Trophoblast cell (in vitro differentiated cells and primary cell): ENCODE data around the gene MYB.

Experiments used
- DNase-seq, 2 donors: peaks; one replicate each; pipeline ENCODE4 v3.0.0-alpha.2; 2016
- H2AFZ ChIP-seq: 2 replicates; pipeline ENCODE4 v1.6.1; 2013; ENCODE audit warnings: low read length, moderate library complexity, mild to moderate bottlenecking; ENCODE audit not compliant: insufficient read depth, poor library complexity
- H2AK5ac ChIP-seq: 2 replicates; pipeline ENCODE4 v1.6.1; 2013; ENCODE audit warnings: mild to moderate bottlenecking, low read length
- H2BK120ac ChIP-seq: 2 replicates; pipeline ENCODE4 v1.6.1; 2013; ENCODE audit warnings: low read length, mild to moderate bottlenecking, moderate library complexity; ENCODE audit not compliant: insufficient read depth, poor library complexity
- H2BK12ac ChIP-seq: 2 replicates; pipeline ENCODE4 v1.6.1; 2013; ENCODE audit warnings: mild to moderate bottlenecking, low read length, moderate library complexity
- H2BK5ac ChIP-seq: 2 replicates; pipeline ENCODE4 v1.6.1; 2013; ENCODE audit warnings: low read length, low read depth, moderate library complexity, mild to moderate bottlenecking; ENCODE audit not compliant: poor library complexity
- H3K14ac ChIP-seq: 2 replicates; pipeline ENCODE4 v1.6.1; 2013; ENCODE audit warnings: mild to moderate bottlenecking, low read length
- H3K18ac ChIP-seq: 2 replicates; pipeline ENCODE4 v1.6.1; 2013; ENCODE audit warnings: mild to moderate bottlenecking, low read length
- H3K23ac ChIP-seq: 2 replicates; pipeline ENCODE4 v1.6.1; 2013; ENCODE audit warnings: low read length
- H3K27ac ChIP-seq: 2 replicates; pipeline ENCODE4 v1.5.1; 2013; ENCODE audit warnings: low read depth, mild to moderate bottlenecking, inconsistent platforms, low read length, moderate library complexity
- H3K27me3 ChIP-seq: 2 replicates; pipeline ENCODE4 v1.6.1; 2013; ENCODE audit warnings: inconsistent platforms, mild to moderate bottlenecking, low read length, moderate library complexity; ENCODE audit not compliant: insufficient read depth
- H3K36me3 ChIP-seq, 2 experiments: 1 replicate in 1 of 2; 2 replicates in 1 of 2; pipeline ENCODE4 v1.6.1; 2013; ENCODE audit warnings: low read length in 2 of 2, mild to moderate bottlenecking in 2 of 2, moderate library complexity in 1 of 2; ENCODE audit not compliant: insufficient read depth in 2 of 2, control insufficient read depth in 1 of 2
- H3K4ac ChIP-seq: 2 replicates; pipeline ENCODE4 v1.6.1; 2013; ENCODE audit warnings: low read depth, mild to moderate bottlenecking, low read length, moderate library complexity
- H3K4me1 ChIP-seq, 2 experiments: 1 replicate in 1 of 2; 2 replicates in 1 of 2; pipeline ENCODE4 v1.6.1; 2013; ENCODE audit warnings: low read length in 2 of 2, mild to moderate bottlenecking in 2 of 2, moderate library complexity in 1 of 2; ENCODE audit not compliant: insufficient read depth in 2 of 2, control insufficient read depth in 1 of 2
- H3K4me2 ChIP-seq: 2 replicates; pipeline ENCODE4 v1.6.1; 2013; ENCODE audit warnings: inconsistent platforms, mild to moderate bottlenecking, low read length, moderate library complexity
- H3K4me3 ChIP-seq: 2 replicates; pipeline ENCODE4 v1.5.1; 2013; ENCODE audit warnings: mild to moderate bottlenecking, low read depth, low read length, inconsistent platforms
- H3K79me1 ChIP-seq: one replicate; pipeline ENCODE4 v1.6.1; 2013; ENCODE audit warnings: low read length
- H3K79me2 ChIP-seq: 2 replicates; pipeline ENCODE4 v1.6.1; 2013; ENCODE audit warnings: low read length, mild to moderate bottlenecking; ENCODE audit not compliant: control insufficient read depth, insufficient read depth, poor library complexity
- H3K9ac ChIP-seq: 2 replicates; pipeline ENCODE4 v1.6.1; 2013; ENCODE audit warnings: mild to moderate bottlenecking, low read length
- H3K9me3 ChIP-seq: 2 replicates; pipeline ENCODE4 v1.6.1; 2013; ENCODE audit warnings: low read depth, mild to moderate bottlenecking, control low read depth, inconsistent platforms, low read length; ENCODE audit not compliant: insufficient read depth
- H4K12ac ChIP-seq: 2 replicates; pipeline ENCODE4 v1.6.1; 2013; ENCODE audit warnings: low read depth, mild to moderate bottlenecking, low read length, moderate library complexity
- H4K8ac ChIP-seq: 2 replicates; pipeline ENCODE4 v1.6.1; 2013; ENCODE audit warnings: low read depth, mild to moderate bottlenecking, low read length, moderate library complexity
- H4K91ac ChIP-seq: one replicate; pipeline ENCODE4 v1.6.1; 2013; ENCODE audit warnings: low read depth, mild to moderate bottlenecking, low read length, moderate library complexity
- WGBS: extraction: QIAGEN DNeasy Blood & Tissue Kit; methylation state at CpG from one replicate; pipeline ENCODE4 v1.1.7; 2013; ENCODE audit warnings: missing lambda C conversion rate; ENCODE audit not compliant: insufficient read length, insufficient coverage; ENCODE audit errors: extremely low coverage; 5-methylcytosine and 5-hydroxymethylcytosine counted together

Gene MYB

GRCh38 chr6:135221042-135221441 is 39.9 kb downstream of the MYB start:
- DNase-seq: peak in 1 of 2 donors; percentile 65
- Histone ChIP-seq H3K9ac (no peak overlapping the region), H2BK5ac (no peak overlapping the region), H3K27ac (no peak overlapping the region), H3K4me1 (no peaks in the 10 kb centered on the region), H4K8ac (no peak overlapping the region), H3K9me3 (no peaks in the 10 kb centered on the region), H3K4me3 (no peak overlapping the region), H2AK5ac (no peak overlapping the region), H2BK12ac (no peak overlapping the region), H3K4ac (no peak overlapping the region), H3K4me2 (no peak overlapping the region), H3K36me3 (no peaks in the 10 kb centered on the region), H2AFZ (no peak overlapping the region), H3K27me3 (no peaks in the 10 kb centered on the region), H3K79me2 (no peaks in the 10 kb centered on the region), H3K18ac (no peak overlapping the region), H4K91ac (no peak overlapping the region), H4K12ac (no peak overlapping the region), H3K23ac (no peak overlapping the region), H3K14ac (no peak overlapping the region), H2BK120ac (no peak overlapping the region), H3K79me1 (no peaks in the 10 kb centered on the region)
- WGBS: no CpG with 5 or more reads among the region's 3 CpGs

GRCh38 chr6:135221505-135221904 is 40.4 kb downstream of the MYB start:
- no peak overlapping the region for H4K91ac ChIP-seq
- H4K12ac ChIP-seq: no peak overlapping the region
- H3K4me3 ChIP-seq: no peak overlapping the region
- H2BK120ac ChIP-seq: no peak overlapping the region
- no peak overlapping the region for H2BK12ac ChIP-seq
- no peaks in the 10 kb centered on the region for H3K4me1 ChIP-seq
- H3K27me3 ChIP-seq: no peaks in the 10 kb centered on the region
- H3K9me3 ChIP-seq: no peaks in the 10 kb centered on the region
- no peak overlapping the region for H3K27ac ChIP-seq
- H3K79me1 ChIP-seq: no peaks in the 10 kb centered on the region
- H3K14ac ChIP-seq: no peak overlapping the region
- no CpG with 5 or more reads among the region's 1 CpG for WGBS
- no peak overlapping the region for H3K23ac ChIP-seq
- no peak overlapping the region for H2AK5ac ChIP-seq
- no peak for DNase-seq
- H2BK5ac ChIP-seq: no peak overlapping the region
- H4K8ac ChIP-seq: no peak overlapping the region
- H3K9ac ChIP-seq: no peak overlapping the region
- H3K4ac ChIP-seq: no peak overlapping the region
- no peaks in the 10 kb centered on the region for H3K79me2 ChIP-seq
- no peak overlapping the region for H3K4me2 ChIP-seq
- H3K18ac ChIP-seq: no peak overlapping the region
- no peak overlapping the region for H2AFZ ChIP-seq
- H3K36me3 ChIP-seq: no peaks in the 10 kb centered on the region

GRCh38 chr6:135222623-135223022 is 41.5 kb downstream of the MYB start:
- Histone ChIP-seq H3K9me3 (no peaks in the 10 kb centered on the region), H3K79me1 (no peaks in the 10 kb centered on the region), H3K23ac (no peak overlapping the region), H3K27me3 (no peaks in the 10 kb centered on the region), H3K14ac (no peak overlapping the region), H2BK120ac (no peak overlapping the region), H3K18ac (no peak overlapping the region), H2BK12ac (no peak overlapping the region), H3K4me1 (no peaks in the 10 kb centered on the region), H3K9ac (no peak overlapping the region), H3K27ac (no peak overlapping the region), H3K4ac (no peak overlapping the region), H2BK5ac (no peak overlapping the region), H4K8ac (no peak overlapping the region), H2AK5ac (no peak overlapping the region), H4K91ac (no peak overlapping the region), H3K4me2 (no peak overlapping the region), H3K79me2 (no peaks in the 10 kb centered on the region), H4K12ac (no peak overlapping the region), H3K4me3 (no peak overlapping the region), H3K36me3 (no peaks in the 10 kb centered on the region), H2AFZ (no peak overlapping the region)
- DNase-seq: no peak
- 100% methylated on average over 1 of the region's 5 CpGs for WGBS

- no peak overlapping the region for H3K18ac ChIP-seq
- no peak overlapping the region for H2BK120ac ChIP-seq
- no peak overlapping the region for H2AK5ac ChIP-seq
- H3K14ac ChIP-seq: no peak overlapping the region
- no peak overlapping the region for H3K4ac ChIP-seq
- no peaks in the 10 kb centered on the region for H3K36me3 ChIP-seq
- no peak overlapping the region for H4K91ac ChIP-seq
- H4K12ac ChIP-seq: no peak overlapping the region
- H3K79me2 ChIP-seq: no peaks in the 10 kb centered on the region
- no peak overlapping the region for H3K23ac ChIP-seq
- no peak overlapping the region for H3K9ac ChIP-seq
- WGBS: no CpG with 5 or more reads among the region's 6 CpGs
- no peak overlapping the region for H3K27ac ChIP-seq
- H3K27me3 ChIP-seq: no peaks in the 10 kb centered on the region
- H3K4me3 ChIP-seq: no peak overlapping the region
- H2BK12ac ChIP-seq: no peak overlapping the region
- DNase-seq: no peak
- H2AFZ ChIP-seq: no peak overlapping the region
- H3K4me1 ChIP-seq: no peaks in the 10 kb centered on the region
- no peak overlapping the region for H4K8ac ChIP-seq
- no peaks in the 10 kb centered on the region for H3K79me1 ChIP-seq
- H2BK5ac ChIP-seq: no peak overlapping the region
- H3K9me3 ChIP-seq: no peaks in the 10 kb centered on the region
- H3K4me2 ChIP-seq: no peak overlapping the region
These were observed 43.0 kb downstream of the MYB start for GRCh38 chr6:135224037-135224647.
